ENCODE results near the gene ELF2. TPM values are rescaled to one million over a fixed set of nuclear protein-coding genes. Genes with fewer than 3 reads are reported as not detected.
A peak's percentile ranks its signal among the peaks of the same experiment; 100 is the strongest.
"Not testable (repeated sequence)": the region's sequence is repeated elsewhere in the genome, so short reads cannot be mapped to it uniquely, and the experiment has no call there.

Gene ELF2
- total RNA-seq = 30.5 and 31.2 TPM in 2 replicates

- intact Hi-C loops (cut with micrococcal nuclease) = loop anchor here (1.0 to 10.0 kb wide), 6 partner anchors 78 to 1195 kb away; partner anchors contain the start of genes SCOC and SLC7A11
- Mint-ChIP-seq H3K4me1 (ENCODE audit: low read depth) (peaks cover 26% of the 10 kb centered on the region), H3K27ac (peak within 1 kb of the TSS; percentile 93)
Measured at GRCh38 chr4:139177049-139177868, at the start of gene ELF2. Gene ELF2, minus strand, starts transcription at chr4:139177218. Its CDS starts 39,517 bp downstream, at chr4:139137701.

GRCh38 chr4:139223682-139224317 lies 46.8 kb upstream of the ELF2 start:
- DNase-seq (ENCODE audit: low spot score) = no peak
- intact Hi-C loops (cut with micrococcal nuclease) = loop anchor here (1.0 kb wide), 1 partner anchor 43 kb away; no protein-coding TSS in a partner anchor
- Mint-ChIP-seq H3K4me1 (ENCODE audit: low read depth) (peaks cover 10% of the 10 kb centered on the region), H3K4me3 (ENCODE audit: low read depth) (no peak overlapping the region), H3K27ac (no peak overlapping the region), H3K36me3 (ENCODE audit: low read depth) (no peaks in the 10 kb centered on the region), H3K27me3 (ENCODE audit: low read depth) (no peaks in the 10 kb centered on the region), H3K9me3 (no peaks in the 10 kb centered on the region)

More at GRCh38 chr4:139177049-139177868, at the start of gene ELF2:
- Mint-ChIP-seq H3K4me3 (ENCODE audit: low read depth) (peak within 1 kb of the TSS; percentile 90), H3K27me3 (ENCODE audit: low read depth) (peaks cover 30% of the 10 kb centered on the region), H3K9me3 (no peaks in the 10 kb centered on the region), H3K36me3 (ENCODE audit: low read depth) (no peaks in the 10 kb centered on the region)
- DNase-seq (ENCODE audit: low spot score) = peak; percentile 89

GRCh38 chr4:139222215-139222614 lies 45.2 kb upstream of the ELF2 start:
- intact Hi-C loops (cut with micrococcal nuclease) = no loop called here
- H3K4me1 Mint-ChIP-seq (ENCODE audit: low read depth) = peaks cover 10% of the 10 kb centered on the region
- H3K36me3 Mint-ChIP-seq (ENCODE audit: low read depth) = no peaks in the 10 kb centered on the region
- no peak for DNase-seq (ENCODE audit: low spot score)
- no peaks in the 10 kb centered on the region for H3K9me3 Mint-ChIP-seq
- H3K27ac Mint-ChIP-seq = no peak overlapping the region
- H3K27me3 Mint-ChIP-seq (ENCODE audit: low read depth) = peaks cover 3% of the 10 kb centered on the region
- no peak overlapping the region for H3K4me3 Mint-ChIP-seq (ENCODE audit: low read depth)

- no peak overlapping the region for H3K27ac Mint-ChIP-seq
- H3K4me1 Mint-ChIP-seq (ENCODE audit: low read depth) = peaks cover 10% of the 10 kb centered on the region
- H3K36me3 Mint-ChIP-seq (ENCODE audit: low read depth) = no peaks in the 10 kb centered on the region
- H3K9me3 Mint-ChIP-seq = no peaks in the 10 kb centered on the region
- peaks cover 3% of the 10 kb centered on the region for H3K27me3 Mint-ChIP-seq (ENCODE audit: low read depth)
- H3K4me3 Mint-ChIP-seq (ENCODE audit: low read depth) = no peak overlapping the region
- intact Hi-C loops (cut with micrococcal nuclease) = no loop called here
- DNase-seq (ENCODE audit: low spot score) = no peak
Measured at GRCh38 chr4:139221687-139222086, 44.7 kb upstream of the ELF2 start.

GRCh38 chr4:139219450-139220055 lies 42.5 kb upstream of the ELF2 start:
- Mint-ChIP-seq H3K4me3 (ENCODE audit: low read depth) (no peak overlapping the region), H3K4me1 (ENCODE audit: low read depth) (peaks cover 10% of the 10 kb centered on the region), H3K36me3 (ENCODE audit: low read depth) (no peaks in the 10 kb centered on the region), H3K9me3 (no peaks in the 10 kb centered on the region), H3K27me3 (ENCODE audit: low read depth) (peaks cover 7% of the 10 kb centered on the region), H3K27ac (no peak overlapping the region)
- intact Hi-C loops (cut with micrococcal nuclease) = no loop called here
- no peak for DNase-seq (ENCODE audit: low spot score)

- H3K27ac Mint-ChIP-seq = no peak overlapping the region
- no peak overlapping the region for H3K4me3 Mint-ChIP-seq (ENCODE audit: low read depth)
- intact Hi-C loops (cut with micrococcal nuclease) = no loop called here
- H3K9me3 Mint-ChIP-seq = no peaks in the 10 kb centered on the region
- H3K4me1 Mint-ChIP-seq (ENCODE audit: low read depth) = no peaks in the 10 kb centered on the region
- H3K36me3 Mint-ChIP-seq (ENCODE audit: low read depth) = no peaks in the 10 kb centered on the region
- H3K27me3 Mint-ChIP-seq (ENCODE audit: low read depth) = peaks cover 7% of the 10 kb centered on the region
- no peak for DNase-seq (ENCODE audit: low spot score)
Measured at GRCh38 chr4:139214039-139214534, 37.1 kb upstream of the ELF2 start.

GRCh38 chr4:139213633-139214032 lies 36.6 kb upstream of the ELF2 start:
- intact Hi-C loops (cut with micrococcal nuclease); H3K27ac Mint-ChIP-seq; H3K4me3 Mint-ChIP-seq (ENCODE audit: low read depth); H3K27me3 Mint-ChIP-seq (ENCODE audit: low read depth); H3K9me3 Mint-ChIP-seq; H3K36me3 Mint-ChIP-seq (ENCODE audit: low read depth); DNase-seq (ENCODE audit: low spot score); H3K4me1 Mint-ChIP-seq (ENCODE audit: low read depth): not testable (repeated sequence)

GRCh38 chr4:139212900-139213299 lies 35.9 kb upstream of the ELF2 start:
- Mint-ChIP-seq H3K36me3 (ENCODE audit: low read depth) (no peaks in the 10 kb centered on the region), H3K4me1 (ENCODE audit: low read depth) (peaks cover 5% of the 10 kb centered on the region), H3K9me3 (no peaks in the 10 kb centered on the region), H3K4me3 (ENCODE audit: low read depth) (no peak overlapping the region), H3K27ac (no peak overlapping the region), H3K27me3 (ENCODE audit: low read depth) (peaks cover 7% of the 10 kb centered on the region)
- no peak for DNase-seq (ENCODE audit: low spot score)
- intact Hi-C loops (cut with micrococcal nuclease) = no loop called here

GRCh38 chr4:139210486-139210885 lies 33.5 kb upstream of the ELF2 start:
- H3K9me3 Mint-ChIP-seq = no peaks in the 10 kb centered on the region
- no peak overlapping the region for H3K27ac Mint-ChIP-seq
- H3K27me3 Mint-ChIP-seq (ENCODE audit: low read depth) = peaks cover 11% of the 10 kb centered on the region
- peaks cover 9% of the 10 kb centered on the region for H3K4me1 Mint-ChIP-seq (ENCODE audit: low read depth)
- H3K36me3 Mint-ChIP-seq (ENCODE audit: low read depth) = no peaks in the 10 kb centered on the region
- intact Hi-C loops (cut with micrococcal nuclease) = no loop called here
- no peak overlapping the region for H3K4me3 Mint-ChIP-seq (ENCODE audit: low read depth)
- DNase-seq (ENCODE audit: low spot score) = no peak

- DNase-seq (ENCODE audit: low spot score) = no peak
- no peak overlapping the region for H3K27ac Mint-ChIP-seq
- H3K36me3 Mint-ChIP-seq (ENCODE audit: low read depth) = no peaks in the 10 kb centered on the region
- H3K4me1 Mint-ChIP-seq (ENCODE audit: low read depth) = peaks cover 9% of the 10 kb centered on the region
- H3K9me3 Mint-ChIP-seq = no peaks in the 10 kb centered on the region
- intact Hi-C loops (cut with micrococcal nuclease) = no loop called here
- peaks cover 7% of the 10 kb centered on the region for H3K27me3 Mint-ChIP-seq (ENCODE audit: low read depth)
- no peak overlapping the region for H3K4me3 Mint-ChIP-seq (ENCODE audit: low read depth)
Measured at GRCh38 chr4:139209470-139210063, 32.5 kb upstream of the ELF2 start.

GRCh38 chr4:139208404-139208945 lies 31.5 kb upstream of the ELF2 start:
- intact Hi-C loops (cut with micrococcal nuclease) = no loop called here
- Mint-ChIP-seq H3K4me1 (ENCODE audit: low read depth) (peaks cover 9% of the 10 kb centered on the region), H3K36me3 (ENCODE audit: low read depth) (no peaks in the 10 kb centered on the region), H3K9me3 (no peaks in the 10 kb centered on the region), H3K27ac (no peak overlapping the region), H3K4me3 (ENCODE audit: low read depth) (no peak overlapping the region), H3K27me3 (ENCODE audit: low read depth) (peaks cover 7% of the 10 kb centered on the region)
- DNase-seq (ENCODE audit: low spot score) = no peak

- intact Hi-C loops (cut with micrococcal nuclease) = no loop called here
- Mint-ChIP-seq H3K27me3 (ENCODE audit: low read depth) (peaks cover 7% of the 10 kb centered on the region), H3K9me3 (no peaks in the 10 kb centered on the region), H3K4me3 (ENCODE audit: low read depth) (no peak overlapping the region), H3K27ac (no peak overlapping the region), H3K4me1 (ENCODE audit: low read depth) (peaks cover 9% of the 10 kb centered on the region), H3K36me3 (ENCODE audit: low read depth) (no peaks in the 10 kb centered on the region)
- DNase-seq (ENCODE audit: low spot score) = no peak
Measured at GRCh38 chr4:139207873-139208403, 30.9 kb upstream of the ELF2 start.

Measured in activated T-helper 2 cell treated with anti-CD3 and anti-CD28 coated beads, Interferon-gamma antibody, Interleukin-2, Interleukin-4, amounts not matched to agents 10 μg/mL and 5 μg/mL and 100 μg/mL, durations not matched to agents 14 hours and 24 hours and 36 hours (primary cell).